NCI-H748 (cell line): ENCODE measurements around the gene ARF1.

Source experiments
- DNase-seq: peaks from one replicate; lab custom pipeline; 2025; ENCODE audit not compliant: unreplicated experiment; lab: John Stamatoyannopoulos, UW

Gene ARF1

GRCh38 chr1:228145463-228146416 lies 63.2 kb downstream of the ARF1 start:
- no peak for DNase-seq

- no peak for DNase-seq
Measured at GRCh38 chr1:228146417-228147150, 64.1 kb downstream of the ARF1 start.

GRCh38 chr1:228147151-228147693 lies 64.7 kb downstream of the ARF1 start:
- DNase-seq, result no peak

GRCh38 chr1:228147768-228148167 lies 65.3 kb downstream of the ARF1 start:
- no peak for DNase-seq

GRCh38 chr1:228148196-228148861 lies 65.8 kb downstream of the ARF1 start:
- DNase-seq, result no peak
